GM12892 (cell line): Measurements from ENCODE around the gene AXIN2.

Source experiments
- POLR2A ChIP-seq: IDR thresholded peaks from 2 replicates; pipeline ENCODE4 v1.6.1; 2011; ENCODE audit warnings: low read depth, low read length, control low read depth
- TAF1 ChIP-seq: IDR thresholded peaks from 2 replicates; pipeline ENCODE4 v1.6.1; 2011; ENCODE audit warnings: low read depth, mild to moderate bottlenecking, control low read depth, low read length, borderline replicate concordance

DNA sequence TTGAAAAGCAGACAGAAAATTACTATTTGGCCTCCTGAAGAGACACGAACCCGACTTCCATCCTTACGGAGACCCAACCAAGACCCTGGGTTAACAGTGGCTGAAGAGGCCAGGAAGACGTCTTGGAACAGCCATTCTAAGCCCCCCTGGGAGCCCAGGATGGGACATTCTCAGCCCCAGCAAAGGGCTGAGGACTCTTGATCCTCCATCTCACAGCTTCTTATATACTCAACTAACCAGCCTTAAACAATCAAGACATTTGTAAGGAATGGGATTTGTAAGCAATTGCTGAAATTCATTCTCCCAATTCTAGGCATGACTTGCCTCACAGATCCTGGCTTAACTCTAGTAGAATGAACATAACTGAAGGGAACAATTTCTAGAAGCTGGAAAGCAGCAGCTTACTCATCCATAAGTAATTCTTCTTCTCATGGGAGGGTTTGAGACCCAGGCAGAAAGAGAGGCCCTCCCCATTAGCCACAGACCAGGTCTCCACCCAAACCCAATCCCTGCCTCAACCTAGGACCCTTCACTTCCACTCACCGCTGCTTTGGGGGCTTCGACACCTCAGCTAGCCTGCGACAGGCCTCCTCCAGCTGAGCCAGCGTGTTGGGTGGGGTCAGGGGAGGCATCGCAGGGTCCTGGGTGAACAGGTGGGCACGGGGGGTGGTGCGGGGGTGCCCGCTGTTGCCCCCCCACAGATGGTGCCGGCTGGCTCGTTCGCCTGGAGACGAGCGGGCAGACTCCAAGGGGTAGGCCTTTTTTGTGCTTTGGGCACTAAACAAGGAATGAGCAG lies 25.5 kb downstream of the AXIN2 start:
- no peak for TF ChIP-seq POLR2A
- no peak for TF ChIP-seq TAF1
